Measurements from ENCODE around the gene USF2.
"Not testable (repeated sequence)": the region's sequence is repeated elsewhere in the genome, so short reads cannot be mapped to it uniquely, and the experiment has no call there.

USF2 gene, protein sequence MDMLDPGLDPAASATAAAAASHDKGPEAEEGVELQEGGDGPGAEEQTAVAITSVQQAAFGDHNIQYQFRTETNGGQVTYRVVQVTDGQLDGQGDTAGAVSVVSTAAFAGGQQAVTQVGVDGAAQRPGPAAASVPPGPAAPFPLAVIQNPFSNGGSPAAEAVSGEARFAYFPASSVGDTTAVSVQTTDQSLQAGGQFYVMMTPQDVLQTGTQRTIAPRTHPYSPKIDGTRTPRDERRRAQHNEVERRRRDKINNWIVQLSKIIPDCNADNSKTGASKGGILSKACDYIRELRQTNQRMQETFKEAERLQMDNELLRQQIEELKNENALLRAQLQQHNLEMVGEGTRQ

GRCh38 chr19:35268536-35269437 lies at the start of gene USF2:
Gene USF2 (plus strand): TSS chr19:35268962. CDS start chr19:35269102, 140 bp downstream.
- DNase-seq: peak; percentile 58

DNA sequence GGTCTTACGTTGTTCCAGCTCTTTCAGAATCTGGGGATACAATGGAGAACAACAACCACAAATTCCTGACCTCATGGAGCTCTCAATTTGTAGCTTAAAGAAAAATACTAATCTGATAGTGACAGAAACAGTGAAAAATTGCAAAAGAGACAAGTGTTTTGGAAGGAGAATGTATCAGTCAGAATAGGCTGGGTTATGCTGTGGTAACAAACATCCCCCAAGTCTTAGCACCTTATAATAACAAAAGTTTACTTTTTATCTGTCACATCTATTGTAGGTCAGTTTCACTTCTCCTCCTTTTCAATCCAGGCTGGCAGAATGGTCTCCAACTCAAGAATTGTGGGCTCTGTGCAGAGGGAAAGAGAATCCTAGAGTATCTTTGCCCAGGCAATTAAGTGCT lies 49.8 kb upstream of the USF2 start:
- no peak for DNase-seq

GRCh38 chr19:35220315-35220921 lies 48.3 kb upstream of the USF2 start:
- DNase-seq: no peak

- not testable (repeated sequence) for DNase-seq
These were observed 47.7 kb upstream of the USF2 start for GRCh38 chr19:35220973-35221590.

DNA sequence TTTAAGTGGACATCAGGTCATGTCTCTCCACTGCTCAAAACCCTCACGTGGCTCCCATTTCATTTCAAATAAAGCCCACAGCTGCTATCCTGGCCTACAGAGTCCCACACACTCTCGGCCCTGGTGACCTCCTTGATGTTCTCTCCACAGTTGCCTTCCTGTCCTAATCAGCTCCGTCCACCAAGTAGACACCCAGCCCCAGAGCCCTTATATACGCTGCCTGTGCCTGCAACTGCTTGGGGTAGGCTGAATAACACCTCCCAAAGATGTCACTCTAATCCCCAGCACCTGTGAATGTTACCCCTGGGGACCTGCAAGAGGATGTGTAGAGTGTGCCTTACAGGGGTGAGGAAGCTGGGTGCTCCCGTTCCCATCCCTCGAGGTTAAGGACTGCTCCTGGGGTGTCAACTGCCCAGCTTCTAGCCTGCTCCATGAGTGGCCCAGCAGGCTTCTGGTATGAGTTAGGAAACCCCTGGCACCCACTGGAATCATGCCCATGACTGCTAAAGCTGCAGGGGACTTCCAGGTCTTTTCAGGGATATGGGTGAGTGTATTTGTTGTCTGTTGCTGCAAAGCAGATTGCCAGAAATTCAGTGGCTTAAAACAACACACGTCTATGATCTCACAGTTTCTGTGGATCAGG lies 46.3 kb upstream of the USF2 start:
- no peak for DNase-seq

DNA sequence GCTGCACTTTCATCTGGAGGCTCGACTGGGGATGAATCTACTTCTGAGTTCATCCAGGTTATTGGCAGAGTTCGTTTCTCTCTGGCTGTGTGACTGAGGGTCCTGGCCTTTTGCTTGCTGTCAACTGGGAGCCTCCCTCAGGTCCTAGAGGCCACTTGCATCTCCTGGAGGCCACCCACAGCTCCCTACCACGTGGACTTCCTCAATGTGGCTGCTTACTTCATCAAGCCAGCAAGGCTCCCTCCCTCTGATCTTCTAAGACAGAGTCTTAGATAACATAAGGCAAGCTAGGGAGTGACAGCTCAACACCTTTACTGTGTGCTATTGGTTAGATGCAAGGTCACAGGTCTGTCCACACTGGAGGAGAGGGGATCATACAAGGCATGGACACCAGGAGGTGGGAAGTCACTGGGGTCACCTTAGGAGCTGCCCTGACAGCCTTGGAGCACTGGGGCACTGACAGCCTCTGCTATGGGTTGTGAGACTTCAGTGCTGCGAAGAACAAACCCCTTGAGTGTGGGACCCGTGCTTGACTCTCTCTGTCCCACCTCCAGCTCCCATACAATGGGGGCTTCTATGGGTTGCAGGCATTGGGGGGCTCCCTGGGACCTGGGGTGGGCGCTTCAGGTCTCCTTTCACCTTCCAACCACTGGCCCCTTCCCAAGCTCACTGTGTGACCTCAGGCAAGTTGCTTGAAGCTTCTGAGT lies 45.5 kb upstream of the USF2 start:
- no peak for DNase-seq

- no peak for DNase-seq
These were observed 44.8 kb upstream of the USF2 start for GRCh38 chr19:35223862-35224505.

GRCh38 chr19:35224681-35225571 lies 43.8 kb upstream of the USF2 start:
- no peak for DNase-seq

DNA sequence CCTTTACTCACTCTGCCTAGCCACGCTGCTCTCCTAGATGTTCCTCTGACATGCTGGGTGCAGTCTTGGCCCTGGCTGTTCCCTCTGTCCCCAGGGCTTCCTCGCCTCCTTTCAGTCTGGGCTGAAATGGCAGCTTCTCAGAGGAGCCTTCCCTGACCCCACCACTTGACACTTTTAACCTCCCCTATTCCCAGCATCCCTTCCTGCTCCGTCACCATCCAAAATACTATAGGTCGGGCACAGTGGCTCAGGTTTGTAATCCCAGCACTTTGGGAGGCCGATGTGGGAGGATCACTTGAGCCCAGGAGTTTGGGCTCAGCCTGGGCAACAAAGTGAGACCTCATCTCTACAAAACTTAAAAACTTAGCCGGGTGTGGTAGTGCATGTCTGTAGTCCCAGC lies 42.8 kb upstream of the USF2 start:
- DNase-seq: no peak

- no peak for DNase-seq
These were observed 42.0 kb upstream of the USF2 start for GRCh38 chr19:35226748-35227147.

- no peak for DNase-seq
These were observed 40.4 kb upstream of the USF2 start, which contains the start of gene FAM187B for GRCh38 chr19:35228177-35228930. Gene FAM187B (minus strand): TSS chr19:35228739. CDS start chr19:35228680, 59 bp downstream.

- no peak for DNase-seq
These were observed 39.2 kb upstream of the USF2 start for GRCh38 chr19:35229601-35230000.

DNA sequence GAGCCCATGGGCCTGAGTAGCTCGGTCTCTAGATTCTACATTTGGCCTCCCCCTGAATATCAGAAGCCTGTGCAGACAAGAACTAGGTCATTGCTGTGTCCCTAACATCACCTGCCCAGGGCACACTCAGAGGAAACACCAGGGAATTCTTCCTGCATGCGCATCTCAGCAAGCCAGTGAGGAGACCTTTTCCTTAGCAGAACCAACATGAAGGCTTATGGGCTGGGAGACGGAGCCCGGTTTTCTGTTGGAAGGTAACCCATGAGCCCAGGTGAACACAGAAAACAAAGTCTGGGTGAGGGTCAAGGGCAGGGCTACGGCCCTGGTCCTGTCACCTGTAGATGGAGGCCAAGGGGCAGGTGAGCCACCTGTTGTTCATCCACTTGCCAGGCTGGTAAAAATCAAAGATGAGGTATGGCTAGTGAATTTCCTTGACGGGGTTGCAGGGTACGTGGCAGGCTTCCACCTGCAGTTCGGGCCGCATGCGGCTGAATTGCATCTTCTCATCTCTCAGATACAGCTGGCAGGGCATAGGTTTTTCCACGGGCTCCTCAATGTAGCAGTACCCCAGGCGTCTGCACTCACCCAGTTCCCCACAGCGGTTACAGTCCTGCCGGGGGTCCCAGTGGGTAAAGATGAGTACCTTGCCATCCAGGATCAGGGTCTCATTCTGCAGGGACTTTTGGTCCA lies 36.7 kb upstream of the USF2 start:
- no peak for DNase-seq

- DNase-seq: no peak
These were observed 35.9 kb upstream of the USF2 start for GRCh38 chr19:35232912-35233311.

DNA sequence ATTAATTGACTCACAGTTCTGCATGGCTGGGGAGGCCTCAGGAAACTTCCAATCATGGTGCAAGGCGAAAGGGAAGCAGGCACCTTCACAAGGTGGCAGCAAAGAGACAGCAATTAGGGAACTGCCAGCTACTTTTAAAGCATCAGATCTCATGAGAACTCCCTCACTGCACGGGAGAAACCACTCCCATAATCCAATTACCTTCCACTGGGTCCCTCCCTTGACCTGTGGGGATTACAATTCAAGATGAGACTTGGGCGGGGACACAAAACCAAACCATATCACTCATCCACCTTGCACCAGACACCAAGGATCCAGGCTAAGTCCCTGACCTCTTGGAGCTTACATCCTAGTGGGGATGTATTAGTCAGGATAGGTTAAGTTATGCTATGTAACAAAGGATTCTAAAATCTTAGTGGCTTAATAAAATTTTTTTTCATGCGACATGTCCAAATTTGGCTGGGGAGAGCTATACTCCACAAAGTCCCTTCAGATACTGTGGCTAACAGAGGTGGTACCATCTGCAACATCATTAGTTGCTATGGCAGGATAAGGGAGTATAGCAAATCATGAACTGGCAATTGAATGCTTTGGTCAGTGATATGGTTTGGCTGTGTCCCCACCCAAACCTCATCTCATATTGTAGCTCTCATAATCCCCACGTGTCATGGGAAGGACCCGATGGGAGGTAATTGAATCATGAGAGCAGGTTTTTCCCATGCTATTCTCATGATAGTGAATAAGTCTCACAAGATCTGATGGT lies 31.9 kb upstream of the USF2 start:
- DNase-seq: peak; percentile 50

- not testable (repeated sequence) for DNase-seq
These were observed 29.2 kb upstream of the USF2 start for GRCh38 chr19:35239597-35239996.

- DNase-seq: peak; percentile 83
These were observed 28.4 kb upstream of the USF2 start for GRCh38 chr19:35240327-35240726.

- no peak for DNase-seq
These were observed 27.3 kb upstream of the USF2 start for GRCh38 chr19:35241417-35241816.

All from CD4-positive, alpha-beta T cell treated with Interleukin-4 for 4 hours (primary cell).